ENCODE data around the gene PUSL1.

Gene PUSL1

GRCh38 chr1:1347026-1347595, 38.7 kb downstream of the PUSL1 start:
- WGBS (ENCODE audit: insufficient coverage, insufficient read length): no CpG with 5 or more reads among the region's 10 CpGs
- Histone ChIP-seq H3K27ac (ENCODE audit: low read length) (no peak overlapping the region), H3K4me3 (ENCODE audit: low read length) (no peak overlapping the region), H3K4me1 (ENCODE audit: control insufficient read depth, insufficient read depth, low read length) (peaks cover 11% of the 10 kb centered on the region), H3K9me3 (ENCODE audit: control insufficient read depth, insufficient read depth, low read length) (no peaks in the 10 kb centered on the region), H3K27me3 (ENCODE audit: control insufficient read depth, insufficient read depth, low read length) (no peaks in the 10 kb centered on the region), H3K36me3 (ENCODE audit: control insufficient read depth, insufficient read depth, low read length) (no peaks in the 10 kb centered on the region; the same call in 1 of the 2 replicates)
- no peak for DNase-seq (ENCODE audit: low read depth, low spot score)

GRCh38 chr1:1347663-1348419, 39.4 kb downstream of the PUSL1 start:
- no peaks in the 10 kb centered on the region; the same call in 1 of the 2 replicates for H3K36me3 ChIP-seq (ENCODE audit: control insufficient read depth, insufficient read depth, low read length)
- H3K9me3 ChIP-seq (ENCODE audit: control insufficient read depth, insufficient read depth, low read length): no peaks in the 10 kb centered on the region
- H3K4me1 ChIP-seq (ENCODE audit: control insufficient read depth, insufficient read depth, low read length): peaks cover 14% of the 10 kb centered on the region
- H3K27me3 ChIP-seq (ENCODE audit: control insufficient read depth, insufficient read depth, low read length): no peaks in the 10 kb centered on the region
- H3K4me3 ChIP-seq (ENCODE audit: low read length): peak overlapping the region; percentile 55; the same call in 1 of the 2 replicates
- H3K27ac ChIP-seq (ENCODE audit: low read length): no peak overlapping the region
- WGBS (ENCODE audit: insufficient coverage, insufficient read length): no CpG with 5 or more reads among the region's 26 CpGs
- no peak for DNase-seq (ENCODE audit: low read depth, low spot score)

DNA sequence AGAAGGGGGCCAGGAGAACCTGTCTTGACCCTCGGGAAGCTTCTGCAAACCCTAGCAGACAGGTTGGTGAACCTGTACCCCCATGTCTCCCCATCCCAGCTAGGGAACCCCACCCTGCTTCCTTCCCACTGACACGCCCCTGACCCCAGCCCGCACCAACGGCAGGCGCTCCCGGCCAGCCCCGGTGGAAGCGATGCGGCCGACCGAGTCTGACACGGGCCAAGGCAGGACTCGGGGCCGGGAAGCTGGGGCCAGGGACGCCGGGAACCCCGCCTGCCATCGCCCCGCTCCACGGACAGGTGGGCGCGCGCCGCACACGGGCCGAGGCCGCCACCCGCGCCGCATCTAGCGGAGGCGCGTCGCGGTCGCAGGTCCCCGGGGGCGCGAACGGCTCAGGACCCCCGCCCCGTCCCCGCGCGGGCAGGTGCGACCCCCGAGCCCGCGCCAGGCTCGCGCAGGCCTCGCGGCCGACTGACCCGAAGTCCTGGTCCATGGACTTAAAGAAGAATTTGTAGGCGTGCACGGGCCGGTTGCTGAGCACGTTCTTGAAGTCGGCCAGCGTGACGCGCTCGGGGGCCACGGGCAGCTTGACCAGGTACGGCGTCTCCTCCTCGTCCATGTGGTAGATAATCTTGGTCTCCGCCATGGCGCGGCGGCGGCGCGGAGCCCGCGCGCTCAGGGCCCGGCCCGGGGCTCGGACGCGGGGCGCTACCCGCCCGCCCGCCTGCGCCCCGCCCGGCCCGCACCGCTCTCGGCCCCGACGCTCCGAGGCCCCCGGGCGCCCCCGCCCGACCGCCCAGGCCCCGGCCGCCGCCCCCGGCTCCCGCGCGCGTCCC, 40.2 kb downstream of the PUSL1 start:
- peaks cover 15% of the 10 kb centered on the region for H3K4me1 ChIP-seq (ENCODE audit: control insufficient read depth, insufficient read depth, low read length)
- no peak for DNase-seq (ENCODE audit: low read depth, low spot score)
- no peaks in the 10 kb centered on the region; the same call in 1 of the 2 replicates for H3K36me3 ChIP-seq (ENCODE audit: control insufficient read depth, insufficient read depth, low read length)
- H3K4me3 ChIP-seq (ENCODE audit: low read length): peak overlapping the region; percentile 55
- H3K27ac ChIP-seq (ENCODE audit: low read length): no peak overlapping the region
- no peaks in the 10 kb centered on the region for H3K27me3 ChIP-seq (ENCODE audit: control insufficient read depth, insufficient read depth, low read length)
- no CpG with 5 or more reads among the region's 109 CpGs for WGBS (ENCODE audit: insufficient coverage, insufficient read length)
- no peaks in the 10 kb centered on the region for H3K9me3 ChIP-seq (ENCODE audit: control insufficient read depth, insufficient read depth, low read length)

GRCh38 chr1:1349256-1350012, 41.0 kb downstream of the PUSL1 start, which contains the start of gene DVL1:
TSS of gene DVL1 (minus strand) at chr1:1349418. CDS start at chr1:1349065, 353 bp downstream.
- WGBS (ENCODE audit: insufficient coverage, insufficient read length): no CpG with 5 or more reads among the region's 122 CpGs
- H3K36me3 ChIP-seq (ENCODE audit: control insufficient read depth, insufficient read depth, low read length): no peaks in the 10 kb centered on the region; the same call in 1 of the 2 replicates
- peaks cover 17% of the 10 kb centered on the region for H3K4me1 ChIP-seq (ENCODE audit: control insufficient read depth, insufficient read depth, low read length)
- no peak for DNase-seq (ENCODE audit: low read depth, low spot score)
- peak within 1 kb of the TSS; percentile 98 for H3K4me3 ChIP-seq (ENCODE audit: low read length)
- H3K9me3 ChIP-seq (ENCODE audit: control insufficient read depth, insufficient read depth, low read length): no peaks in the 10 kb centered on the region
- no peaks in the 10 kb centered on the region for H3K27me3 ChIP-seq (ENCODE audit: control insufficient read depth, insufficient read depth, low read length)
- H3K27ac ChIP-seq (ENCODE audit: low read length): no peak within 1 kb of the TSS

GRCh38 chr1:1351511-1352427, 43.4 kb downstream of the PUSL1 start:
- Histone ChIP-seq H3K27ac (ENCODE audit: low read length) (no peak overlapping the region), H3K4me3 (ENCODE audit: low read length) (no peak overlapping the region), H3K27me3 (ENCODE audit: control insufficient read depth, insufficient read depth, low read length) (peaks cover 3% of the 10 kb centered on the region; the same call in 1 of the 2 replicates), H3K4me1 (ENCODE audit: control insufficient read depth, insufficient read depth, low read length) (peaks cover 22% of the 10 kb centered on the region), H3K9me3 (ENCODE audit: control insufficient read depth, insufficient read depth, low read length) (no peaks in the 10 kb centered on the region), H3K36me3 (ENCODE audit: control insufficient read depth, insufficient read depth, low read length) (peaks cover 4% of the 10 kb centered on the region; the same call in 1 of the 2 replicates)
- no CpG with 5 or more reads among the region's 29 CpGs for WGBS (ENCODE audit: insufficient coverage, insufficient read length)
- no peak for DNase-seq (ENCODE audit: low read depth, low spot score)

GRCh38 chr1:1352786-1353388, 44.5 kb downstream of the PUSL1 start:
- WGBS (ENCODE audit: insufficient coverage, insufficient read length): no CpG with 5 or more reads among the region's 5 CpGs
- peaks cover 20% of the 10 kb centered on the region for H3K4me1 ChIP-seq (ENCODE audit: control insufficient read depth, insufficient read depth, low read length)

DNA sequence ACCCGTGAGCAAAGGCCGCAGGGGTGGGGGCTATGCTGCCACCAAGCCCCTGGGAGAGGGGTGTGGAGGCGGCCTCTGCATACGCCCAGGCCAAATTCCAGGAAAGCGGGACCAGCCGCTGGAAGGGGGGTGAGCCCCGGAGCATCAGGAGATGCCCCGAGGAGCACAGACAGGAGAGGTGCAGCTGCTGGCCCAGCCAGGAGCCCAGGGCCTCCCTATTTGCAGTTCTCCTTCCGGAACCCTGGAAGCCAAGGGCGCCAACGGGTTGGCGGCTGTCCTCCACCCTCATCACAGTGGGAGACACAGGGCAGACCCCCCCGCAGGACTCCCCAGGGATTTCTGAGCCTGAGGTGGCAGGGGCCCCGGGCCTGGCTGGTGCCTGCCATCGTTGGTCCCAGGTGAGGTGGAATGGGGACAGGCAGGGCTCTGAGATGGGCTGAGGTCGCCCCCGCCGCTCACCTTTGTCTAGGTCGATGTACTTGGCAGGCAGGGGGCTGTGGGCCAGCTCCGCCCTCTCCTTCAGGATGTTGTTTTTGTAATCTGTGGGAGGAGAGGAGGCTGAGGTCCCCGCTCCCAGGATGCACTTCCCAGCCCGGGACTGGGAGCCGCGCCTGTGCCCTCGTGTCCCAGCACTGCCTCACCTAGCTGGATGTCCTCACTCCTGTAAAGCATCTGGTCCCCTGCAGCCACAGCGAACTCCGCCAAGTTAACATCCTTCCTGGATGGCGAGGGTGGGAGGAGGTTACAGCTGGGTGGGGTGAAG, 45.2 kb downstream of the PUSL1 start:
- DNase-seq (ENCODE audit: low read depth, low spot score): no peak
- H3K4me3 ChIP-seq (ENCODE audit: low read length): no peak overlapping the region; the same call in 1 of the 2 replicates

More at GRCh38 chr1:1352786-1353388, 44.5 kb downstream of the PUSL1 start:
- peaks cover 4% of the 10 kb centered on the region; the same call in 1 of the 2 replicates for H3K36me3 ChIP-seq (ENCODE audit: control insufficient read depth, insufficient read depth, low read length)
- H3K9me3 ChIP-seq (ENCODE audit: control insufficient read depth, insufficient read depth, low read length): no peaks in the 10 kb centered on the region
- peaks cover 3% of the 10 kb centered on the region; the same call in 1 of the 2 replicates for H3K27me3 ChIP-seq (ENCODE audit: control insufficient read depth, insufficient read depth, low read length)
- H3K27ac ChIP-seq (ENCODE audit: low read length): no peak overlapping the region
- no peak for DNase-seq (ENCODE audit: low read depth, low spot score)
- no peak overlapping the region for H3K4me3 ChIP-seq (ENCODE audit: low read length)

DNA sequence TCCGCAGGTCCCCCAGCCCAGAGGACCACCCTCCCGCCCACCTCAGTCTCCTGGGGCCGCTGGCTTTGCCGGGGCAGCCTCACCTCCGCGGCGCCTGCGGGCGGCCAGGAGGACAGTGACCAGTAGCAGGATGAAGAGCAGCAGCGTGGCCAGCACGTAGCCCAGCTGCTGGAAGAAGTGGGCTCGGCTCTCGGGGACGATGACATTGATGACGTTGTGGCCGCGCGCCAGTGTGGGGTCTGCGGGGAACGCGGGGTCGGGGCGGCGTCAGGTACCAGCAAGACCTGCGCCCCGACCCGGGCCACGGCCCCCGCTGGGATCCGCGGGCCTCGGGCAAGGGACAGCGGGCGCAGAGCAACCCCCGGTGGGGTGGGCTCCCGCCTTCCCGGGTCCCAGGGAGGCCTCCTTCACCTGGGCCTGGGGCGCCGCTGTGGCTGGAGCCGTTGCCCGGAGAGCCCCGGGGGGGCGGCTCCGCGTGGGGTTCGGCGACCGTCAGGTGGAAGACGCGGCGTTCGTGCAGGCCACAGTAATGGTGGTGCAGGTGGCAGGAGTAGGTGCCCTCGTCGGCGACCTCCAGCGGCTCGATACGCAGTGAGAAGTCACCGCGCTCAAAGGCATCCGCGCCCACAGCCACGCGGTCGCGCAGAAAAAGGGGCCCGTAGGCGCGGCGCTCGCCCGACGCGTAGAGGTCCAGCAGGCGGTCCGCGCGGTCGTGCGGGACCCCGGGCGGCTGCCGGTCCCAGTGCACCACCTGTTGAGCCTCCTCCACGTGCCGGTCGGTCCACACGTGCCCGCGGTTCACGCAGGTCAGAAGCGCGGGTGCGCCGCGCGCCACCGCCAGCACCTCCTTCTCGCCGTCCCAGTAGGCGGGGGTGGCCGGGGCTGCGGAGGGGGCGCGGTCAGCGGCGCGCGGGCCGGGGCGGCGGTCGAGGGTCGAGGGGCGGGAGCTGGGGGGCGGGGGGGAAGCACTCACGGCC, 46.2 kb downstream of the PUSL1 start:
- Histone ChIP-seq H3K4me3 (ENCODE audit: low read length) (peak overlapping the region; percentile 22; the same call in 1 of the 2 replicates), H3K27ac (ENCODE audit: low read length) (no peak overlapping the region), H3K27me3 (ENCODE audit: control insufficient read depth, insufficient read depth, low read length) (peaks cover 3% of the 10 kb centered on the region; the same call in 1 of the 2 replicates), H3K9me3 (ENCODE audit: control insufficient read depth, insufficient read depth, low read length) (no peaks in the 10 kb centered on the region), H3K4me1 (ENCODE audit: control insufficient read depth, insufficient read depth, low read length) (peaks cover 26% of the 10 kb centered on the region), H3K36me3 (ENCODE audit: control insufficient read depth, insufficient read depth, low read length) (peaks cover 4% of the 10 kb centered on the region; the same call in 1 of the 2 replicates)
- WGBS (ENCODE audit: insufficient coverage, insufficient read length): no CpG with 5 or more reads among the region's 116 CpGs
- no peak for DNase-seq (ENCODE audit: low read depth, low spot score)

More for the DNA sequence above, 45.2 kb downstream of the PUSL1 start:
- no peak overlapping the region for H3K27ac ChIP-seq (ENCODE audit: low read length)
- H3K9me3 ChIP-seq (ENCODE audit: control insufficient read depth, insufficient read depth, low read length): no peaks in the 10 kb centered on the region
- H3K4me1 ChIP-seq (ENCODE audit: control insufficient read depth, insufficient read depth, low read length): peaks cover 20% of the 10 kb centered on the region
- H3K36me3 ChIP-seq (ENCODE audit: control insufficient read depth, insufficient read depth, low read length): peaks cover 4% of the 10 kb centered on the region; the same call in 1 of the 2 replicates
- no CpG with 5 or more reads among the region's 28 CpGs for WGBS (ENCODE audit: insufficient coverage, insufficient read length)
- H3K27me3 ChIP-seq (ENCODE audit: control insufficient read depth, insufficient read depth, low read length): peaks cover 3% of the 10 kb centered on the region; the same call in 1 of the 2 replicates

All from iPS DF 6.9 (cell line).